H1 (cell line): ENCODE measurements around the gene RAB11FIP3.
"Not testable (repeated sequence)": the region's sequence is repeated elsewhere in the genome, so short reads cannot be mapped to it uniquely, and the experiment has no call there.

Experiments used
- CBX5 ChIP-seq: fragments of 300-800, 300-1000 bp; sonication (generic); IDR thresholded peaks from 2 replicates; pipeline ENCODE4 v1.7.1; 2016; ENCODE audit warnings: antibody characterized with exemption, low read length, low read depth
- TF ChIP-seq, protein P1 (sequence below): IDR thresholded peaks from 2 replicates; pipeline ENCODE4 v1.6.1; 2011; ENCODE audit warnings: low read depth, mild to moderate bottlenecking, low read length; ENCODE audit not compliant: insufficient read depth

DNA sequence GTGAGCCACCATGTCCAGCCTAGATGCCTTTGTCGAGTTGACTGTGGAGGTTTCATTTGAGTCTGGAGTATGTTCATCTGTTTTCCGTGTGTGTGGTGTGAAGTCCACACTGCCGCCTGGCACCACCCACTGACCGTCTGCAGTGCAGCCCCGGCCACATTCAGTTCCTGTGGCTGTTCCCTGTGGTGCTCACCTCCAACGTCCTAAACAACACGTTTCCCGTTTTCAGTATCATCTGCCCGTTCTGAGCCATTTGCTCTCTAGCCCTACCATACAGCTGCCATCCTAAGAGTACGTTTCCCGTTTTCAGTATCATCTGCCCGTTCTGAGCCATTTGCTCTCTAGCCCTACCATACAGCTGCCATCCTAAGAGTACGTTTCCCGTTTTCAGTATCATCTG, 82.1 kb downstream of the RAB11FIP3 start:
- TF ChIP-seq, protein P1, sequence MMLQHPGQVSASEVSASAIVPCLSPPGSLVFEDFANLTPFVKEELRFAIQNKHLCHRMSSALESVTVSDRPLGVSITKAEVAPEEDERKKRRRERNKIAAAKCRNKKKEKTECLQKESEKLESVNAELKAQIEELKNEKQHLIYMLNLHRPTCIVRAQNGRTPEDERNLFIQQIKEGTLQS, result not testable (repeated sequence)
- not testable (repeated sequence) for TF ChIP-seq CBX5
